Erythroblast (primary cell): ENCODE measurements around the gene POLD2.
"Not testable (repeated sequence)": the region's sequence is repeated elsewhere in the genome, so short reads cannot be mapped to it uniquely, and the experiment has no call there.

Experiments used
- DNase-seq, 2 experiments: peaks; one replicate each; lab custom pipeline; 2025; lab: John Stamatoyannopoulos, UW
- GATA1 ChIP-seq: IDR thresholded peaks from 2 replicates; pipeline ENCODE4 v1.6.1; 2011; ENCODE audit warnings: low read depth, mild to moderate bottlenecking, control low read depth, low read length, moderate library complexity
- POLR2A ChIP-seq: IDR thresholded peaks from 2 replicates; pipeline ENCODE4 v1.6.1; 2011; ENCODE audit warnings: mild to moderate bottlenecking, low read length

The POLD2 gene

GRCh38 chr7:44139311-44140010, 16.1 kb upstream of the POLD2 start:
- DNase-seq, result no peak
- no peak for TF ChIP-seq POLR2A
- TF ChIP-seq GATA1, result no peak

- DNase-seq, result no peak
- TF ChIP-seq POLR2A, result no peak
Observed at GRCh38 chr7:44138698-44139097, 15.3 kb upstream of the POLD2 start.

- no peak for DNase-seq
- TF ChIP-seq POLR2A (no peak), GATA1 (no peak)
Observed at GRCh38 chr7:44136731-44137130, 13.4 kb upstream of the POLD2 start.

DNA sequence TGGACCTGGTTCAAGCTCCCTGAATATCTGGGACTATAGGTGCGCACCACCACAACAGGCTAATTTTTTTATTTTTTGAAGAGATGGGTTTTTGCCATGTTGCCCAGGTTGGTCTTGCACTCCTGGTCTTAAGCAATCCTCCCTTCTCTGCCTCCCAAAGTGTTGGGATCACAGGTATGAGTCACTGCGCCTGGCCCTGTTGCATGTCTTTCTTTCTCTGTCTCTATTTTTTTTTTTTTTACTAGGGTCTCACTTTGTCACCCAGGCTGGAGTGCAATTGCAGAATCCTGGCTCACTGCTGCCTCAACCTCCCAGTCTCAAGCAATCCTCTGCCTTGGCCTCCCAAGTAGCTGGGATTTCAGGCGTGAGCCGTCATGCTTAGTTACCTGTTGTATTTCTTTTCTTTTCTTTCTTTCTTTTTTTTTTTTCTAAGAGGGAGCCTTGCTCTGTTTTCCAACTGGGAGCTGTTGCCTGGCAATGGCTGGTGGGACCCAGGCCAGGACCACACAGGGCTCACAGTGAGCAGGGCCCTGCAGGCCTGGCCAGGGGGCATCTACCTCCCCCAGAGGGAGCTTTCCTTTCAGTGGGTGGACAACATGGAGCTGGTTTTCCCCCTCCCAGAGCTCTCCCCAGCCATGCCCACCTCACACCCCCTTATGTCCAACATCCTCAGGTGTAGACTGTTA, 11.7 kb upstream of the POLD2 start:
- no peak for TF ChIP-seq POLR2A
- TF ChIP-seq GATA1, result no peak
- no peak for DNase-seq

DNA sequence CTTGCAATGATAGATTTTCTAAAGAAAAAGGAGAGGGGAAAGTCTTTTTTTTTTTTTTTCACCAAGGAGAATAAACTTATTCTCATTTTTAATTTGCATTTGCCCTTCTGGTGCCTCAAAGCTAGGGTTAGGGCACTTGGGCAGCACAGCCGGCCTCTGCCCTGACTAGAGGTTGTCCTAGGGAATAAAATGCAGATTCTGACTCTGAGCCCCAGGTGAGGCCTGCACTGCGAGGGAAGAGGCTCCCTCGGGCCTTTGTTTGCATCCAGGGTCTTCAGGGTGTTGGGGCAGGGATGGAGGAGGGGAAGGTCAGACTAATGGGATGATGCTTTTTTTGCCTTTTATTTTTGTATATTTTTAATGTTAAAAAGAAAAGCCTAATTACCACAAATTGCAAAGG, 9.9 kb upstream of the POLD2 start:
- TF ChIP-seq GATA1, result no peak
- TF ChIP-seq POLR2A, result no peak
- no peak for DNase-seq

GRCh38 chr7:44132039-44132438, 8.7 kb upstream of the POLD2 start:
- TF ChIP-seq GATA1, result no peak
- TF ChIP-seq POLR2A, result no peak
- DNase-seq, result no peak

DNA sequence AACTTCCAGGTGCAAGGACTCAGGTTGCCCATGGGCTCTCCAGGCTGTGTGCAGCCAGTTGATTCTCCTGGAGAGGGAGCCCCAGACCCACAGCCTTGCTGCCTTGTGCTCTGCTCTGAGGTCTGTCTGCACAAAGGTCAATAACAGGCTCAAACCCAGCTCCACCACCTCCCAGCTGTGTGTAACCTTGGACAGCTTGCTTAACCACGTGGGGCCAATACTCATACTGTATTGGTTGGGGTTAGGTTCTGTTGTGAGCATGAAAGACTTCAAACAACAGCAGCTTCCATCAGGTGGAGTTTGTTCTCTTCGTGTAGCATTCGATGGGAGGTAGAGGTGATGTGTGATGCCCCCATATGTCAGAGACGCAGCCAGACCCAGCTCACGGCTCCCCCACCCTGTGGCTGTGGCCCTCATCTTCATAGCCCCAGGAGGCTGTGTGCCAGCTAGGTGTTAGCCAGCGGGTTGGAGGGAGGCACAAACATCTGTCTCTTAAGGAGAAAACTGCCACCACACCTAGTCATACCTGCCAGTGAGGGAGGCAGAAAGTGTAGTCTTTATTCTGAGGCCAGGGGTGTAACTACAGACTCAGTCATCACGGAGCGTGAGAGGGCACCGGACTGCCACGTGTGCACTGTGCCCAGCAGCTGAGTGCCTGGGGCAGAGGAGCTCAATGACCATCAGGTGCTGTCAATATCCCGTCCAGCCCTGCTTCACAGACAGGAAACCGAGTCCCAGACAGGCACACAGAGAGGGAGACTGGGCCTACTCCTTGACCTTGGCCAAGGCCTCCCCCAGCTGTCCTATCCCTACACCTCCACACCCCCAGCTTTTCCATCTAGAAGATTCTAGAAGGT, 8.1 kb upstream of the POLD2 start:
- TF ChIP-seq GATA1 (no peak), POLR2A (no peak)
- DNase-seq, result no peak

DNA sequence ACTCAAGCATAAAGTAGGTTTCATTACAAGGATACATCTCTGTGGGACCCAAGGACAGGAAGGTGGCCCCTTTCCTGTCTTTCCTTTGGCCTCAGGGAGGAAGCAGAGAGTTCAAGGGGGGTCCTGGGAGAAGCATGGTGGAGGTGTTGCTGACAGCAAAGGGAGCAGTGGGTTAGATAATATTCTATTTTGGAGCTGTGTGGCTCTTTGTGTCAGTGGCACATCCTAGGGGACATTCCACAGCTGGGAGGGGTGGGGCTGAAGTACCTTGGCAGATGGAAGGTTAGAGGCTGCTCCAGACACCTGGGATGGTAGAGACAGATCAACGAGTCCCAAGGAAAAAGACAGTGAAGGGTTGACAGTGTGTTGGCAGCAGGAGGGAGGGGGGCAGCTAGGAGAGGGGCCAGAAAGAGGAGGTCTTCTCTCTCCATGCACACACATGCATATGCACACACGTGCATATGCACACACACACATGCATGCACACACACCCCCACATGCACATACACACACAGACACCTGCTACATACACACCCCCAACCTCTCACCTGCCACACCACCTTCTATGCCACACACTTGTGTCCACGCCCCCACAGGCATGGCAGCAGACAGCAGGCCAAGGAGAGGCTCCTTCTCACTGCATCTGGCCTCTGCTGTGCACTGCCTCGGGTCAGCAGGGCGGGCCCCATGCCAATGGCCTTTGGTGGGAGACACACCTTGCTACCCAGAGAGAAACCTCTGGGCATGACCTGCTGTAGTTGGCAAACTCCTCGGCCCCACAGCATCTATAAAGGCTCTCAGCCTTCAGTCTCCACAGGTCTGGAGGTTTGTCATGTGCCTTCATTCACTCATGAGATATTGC, 5.6 kb upstream of the POLD2 start:
- no peak for DNase-seq
- TF ChIP-seq POLR2A (no peak), GATA1 (no peak)

GRCh38 chr7:44127161-44127560, 3.8 kb upstream of the POLD2 start:
- TF ChIP-seq GATA1, result no peak
- no peak for DNase-seq

DNA sequence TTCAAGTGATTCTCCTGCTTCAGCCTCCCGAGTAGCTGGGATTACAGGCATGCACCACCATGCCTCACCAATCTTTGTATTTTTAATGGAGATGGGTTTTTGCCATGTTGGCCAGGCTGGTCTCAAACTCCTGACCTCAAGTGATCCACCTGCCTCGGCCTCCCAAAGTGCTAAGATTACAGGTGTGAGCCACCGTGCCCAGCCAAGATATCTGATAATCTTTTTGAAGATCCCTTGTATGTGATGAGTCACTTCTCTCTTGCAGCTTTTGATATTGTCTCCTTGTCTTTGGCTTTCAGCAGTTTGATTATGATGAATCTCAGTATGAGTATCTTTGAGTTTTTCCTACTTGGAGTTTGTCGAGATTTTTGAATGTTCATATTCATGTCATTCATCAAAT, 3.2 kb upstream of the POLD2 start:
- DNase-seq, result not testable (repeated sequence)

GRCh38 chr7:44124822-44125202, 1.5 kb upstream of the POLD2 start:
- TF ChIP-seq GATA1 (no peak), POLR2A (no peak)
- no peak for DNase-seq

DNA sequence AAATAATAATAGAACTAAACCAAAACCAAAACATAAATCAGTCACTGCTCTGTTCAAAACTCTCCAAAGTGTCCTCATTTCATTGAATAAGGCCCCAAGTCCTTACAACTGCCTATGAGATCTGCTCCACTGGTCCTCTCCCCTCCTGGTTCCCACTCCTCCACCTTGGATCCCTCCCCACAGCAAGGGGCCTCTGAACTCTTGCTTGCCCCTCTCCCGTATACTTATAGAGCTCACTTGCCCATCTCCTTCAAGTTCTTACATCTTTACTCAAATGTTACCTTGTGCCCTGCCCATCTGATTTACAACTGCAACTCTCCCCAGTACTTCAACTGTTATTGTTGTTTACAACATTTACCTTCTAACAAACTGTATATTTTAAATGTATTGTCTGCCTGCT, 819 bp downstream of the POLD2 start:
- no peak for DNase-seq
- TF ChIP-seq POLR2A, result no peak

DNA sequence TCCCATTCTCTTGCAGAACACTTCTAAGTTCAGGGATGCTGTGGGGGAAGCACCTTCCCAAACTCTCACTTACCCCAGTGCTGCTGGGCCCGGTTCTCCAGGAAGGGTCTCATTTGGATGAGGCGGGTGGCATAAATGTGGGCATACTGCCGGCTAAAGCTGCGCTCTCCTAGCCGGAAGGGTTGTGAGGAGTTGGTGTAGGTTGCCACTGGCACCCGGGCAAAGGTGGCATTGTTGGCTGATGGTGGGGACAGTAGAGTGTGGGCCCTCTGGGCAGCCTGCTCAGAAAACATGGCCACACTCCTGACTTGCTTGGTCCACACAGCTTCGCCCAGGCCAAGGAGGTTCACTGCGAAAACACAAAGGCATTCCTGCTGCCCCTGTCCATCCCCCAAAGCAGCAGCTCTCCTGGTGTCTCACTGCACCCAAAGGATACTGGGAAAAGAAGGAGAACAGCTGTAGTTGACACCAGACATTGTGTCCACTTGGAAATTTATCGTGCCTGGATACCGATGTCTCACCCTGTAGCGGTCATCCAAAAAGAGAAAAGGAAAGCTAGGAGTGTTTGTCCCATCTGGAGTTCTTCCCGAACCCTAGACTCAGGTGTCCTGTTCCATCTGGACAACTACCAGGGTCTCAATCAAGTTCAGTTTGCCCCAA, 1.5 kb downstream of the POLD2 start:
- DNase-seq, result no peak

More for the DNA sequence above, 1.5 kb downstream of the POLD2 start:
- TF ChIP-seq GATA1, result no peak
- TF ChIP-seq POLR2A, result no peak
